Measurements from ENCODE around the gene CHAT.

- no peak for TF ChIP-seq CTCF (IDR thresholded peaks at IDR 0.05)
- TF ChIP-seq POLR2A (IDR thresholded peaks at IDR 0.05): no peak
These were observed 72.8 kb downstream of the CHAT start for GRCh38 chr10:49686651-49687050.
